Measurements from ENCODE around the gene MLST8.

DNA sequence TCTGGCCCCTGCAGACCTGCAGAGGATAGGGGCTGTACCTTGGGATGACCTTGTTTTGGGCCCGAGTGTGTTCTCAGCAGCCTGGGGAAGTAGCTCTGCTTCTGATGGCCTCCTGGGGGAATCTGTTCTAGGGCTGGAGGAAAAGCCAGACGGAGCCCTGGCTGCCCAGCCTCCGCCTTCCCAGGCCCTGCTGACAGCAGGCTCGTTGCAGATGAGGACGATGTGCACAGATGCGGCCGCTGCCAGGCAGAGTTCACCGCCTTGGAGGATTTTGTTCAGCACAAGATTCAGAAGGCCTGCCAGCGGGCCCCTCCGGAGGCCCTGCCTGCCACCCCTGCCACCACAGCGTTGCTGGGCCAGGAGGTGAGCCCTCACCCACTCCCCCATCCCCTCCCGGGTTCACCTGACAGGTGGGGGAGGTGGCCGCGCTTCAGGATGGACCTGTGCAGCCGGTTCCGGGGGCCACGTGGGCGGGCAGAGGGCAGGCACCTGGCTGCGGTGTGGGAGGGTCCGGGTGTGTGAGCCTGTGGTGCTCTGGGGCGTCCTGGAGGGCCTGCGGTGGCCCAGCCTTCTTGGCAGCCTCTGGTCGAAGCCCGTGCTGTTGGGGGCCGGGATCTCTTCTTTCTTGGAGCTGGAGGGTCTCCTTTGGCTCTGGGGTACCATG is 23.0 kb downstream of the MLST8 start:
- TF ChIP-seq, protein P1, sequence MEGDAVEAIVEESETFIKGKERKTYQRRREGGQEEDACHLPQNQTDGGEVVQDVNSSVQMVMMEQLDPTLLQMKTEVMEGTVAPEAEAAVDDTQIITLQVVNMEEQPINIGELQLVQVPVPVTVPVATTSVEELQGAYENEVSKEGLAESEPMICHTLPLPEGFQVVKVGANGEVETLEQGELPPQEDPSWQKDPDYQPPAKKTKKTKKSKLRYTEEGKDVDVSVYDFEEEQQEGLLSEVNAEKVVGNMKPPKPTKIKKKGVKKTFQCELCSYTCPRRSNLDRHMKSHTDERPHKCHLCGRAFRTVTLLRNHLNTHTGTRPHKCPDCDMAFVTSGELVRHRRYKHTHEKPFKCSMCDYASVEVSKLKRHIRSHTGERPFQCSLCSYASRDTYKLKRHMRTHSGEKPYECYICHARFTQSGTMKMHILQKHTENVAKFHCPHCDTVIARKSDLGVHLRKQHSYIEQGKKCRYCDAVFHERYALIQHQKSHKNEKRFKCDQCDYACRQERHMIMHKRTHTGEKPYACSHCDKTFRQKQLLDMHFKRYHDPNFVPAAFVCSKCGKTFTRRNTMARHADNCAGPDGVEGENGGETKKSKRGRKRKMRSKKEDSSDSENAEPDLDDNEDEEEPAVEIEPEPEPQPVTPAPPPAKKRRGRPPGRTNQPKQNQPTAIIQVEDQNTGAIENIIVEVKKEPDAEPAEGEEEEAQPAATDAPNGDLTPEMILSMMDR (IDR thresholded peaks at IDR 0.05), result no peak
- no peak for TF ChIP-seq POLR2A (IDR thresholded peaks at IDR 0.05)
